ENCODE data around the gene RAB13.

The RAB13 gene

DNA sequence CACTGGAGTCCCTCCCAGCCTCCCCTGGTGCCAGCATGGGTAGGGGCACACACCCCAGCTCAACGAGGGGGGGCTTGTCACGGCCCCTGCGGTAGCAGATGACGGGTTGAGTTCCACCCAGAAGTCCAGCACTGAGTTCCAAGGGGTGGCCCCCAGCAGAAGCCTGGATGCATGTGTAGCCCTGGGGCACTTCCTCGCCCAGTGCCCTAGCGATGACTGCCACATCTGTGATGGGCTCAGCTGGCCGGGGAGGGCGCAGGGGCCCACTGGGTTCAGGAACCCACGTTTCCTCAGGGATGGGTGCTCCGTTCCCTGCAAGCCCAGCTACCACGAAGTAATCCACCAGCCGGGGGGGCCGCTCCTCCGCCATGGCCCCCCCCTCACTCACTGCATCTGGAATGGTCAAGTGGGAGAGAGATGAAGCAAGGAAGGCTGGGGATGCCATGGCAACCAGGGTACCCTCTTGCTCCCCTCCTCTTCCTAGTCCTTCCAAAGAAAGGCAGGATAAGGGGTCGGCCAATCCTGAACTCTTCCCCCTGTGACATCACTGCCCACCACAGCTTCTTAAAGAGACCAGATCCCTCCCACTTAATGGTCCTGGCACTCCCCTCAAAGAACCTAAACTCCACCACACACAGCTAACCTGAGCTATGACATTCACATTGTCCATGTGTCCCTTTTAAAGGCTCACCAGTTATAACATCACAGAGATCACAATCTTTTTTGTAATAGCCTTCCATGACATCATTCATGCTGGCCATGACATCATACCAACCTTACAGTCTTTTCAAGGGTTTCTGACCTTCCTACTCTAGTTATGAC, 41.9 kb downstream of the RAB13 start:
- peaks cover 16% of the 10 kb centered on the region for H3K4me1 ChIP-seq (ENCODE audit: insufficient read depth, low read length)
- no peaks in the 10 kb centered on the region for H3K9me3 ChIP-seq (ENCODE audit: low read length)
- H3K4me3 ChIP-seq (ENCODE audit: low read length): no peak overlapping the region
- H2AFZ ChIP-seq (ENCODE audit: low read depth, low read length): no peak overlapping the region
- no peaks in the 10 kb centered on the region for H3K27me3 ChIP-seq (ENCODE audit: insufficient read depth, low read length)
- H3K36me3 ChIP-seq (ENCODE audit: insufficient read depth, low read length): peaks cover 64% of the 10 kb centered on the region

DNA sequence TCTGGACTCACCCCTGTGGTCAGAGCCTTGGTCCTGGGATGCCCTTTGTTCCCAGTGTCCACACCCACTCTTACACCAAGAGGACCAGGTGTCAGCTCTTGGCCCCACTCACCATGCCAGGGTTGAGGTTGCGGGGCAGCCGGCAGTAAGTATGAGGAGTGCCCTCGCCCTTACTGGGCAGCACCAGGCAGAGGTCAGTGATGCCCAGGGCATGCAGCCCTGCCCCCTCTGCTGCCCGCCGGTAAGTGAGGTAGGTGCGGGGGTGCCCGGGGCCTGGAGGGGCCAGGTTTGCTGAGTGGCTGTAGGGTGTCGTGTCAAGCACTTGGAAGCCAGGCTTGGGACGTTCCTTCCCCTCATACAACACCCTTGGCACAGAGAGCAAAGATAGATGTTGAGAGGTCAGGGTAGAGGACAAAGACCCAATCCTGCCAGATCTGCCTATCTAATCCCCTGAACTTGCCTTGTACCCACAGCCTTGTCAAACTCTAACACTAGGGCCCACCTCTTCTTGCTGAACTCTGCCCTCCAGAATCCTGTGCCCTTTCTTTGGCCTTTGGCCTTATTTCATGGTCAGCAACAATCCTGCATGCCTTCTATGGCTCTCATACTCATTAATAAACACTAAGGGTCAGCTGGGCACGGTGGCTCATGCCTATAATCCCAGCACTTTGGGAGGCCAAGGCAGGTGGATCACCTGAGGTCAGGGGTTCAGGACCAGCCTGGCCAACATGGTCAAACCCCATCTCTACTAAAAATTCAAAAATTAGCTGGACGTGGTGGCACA, 43.2 kb downstream of the RAB13 start:
- Histone ChIP-seq H3K27me3 (ENCODE audit: insufficient read depth, low read length) (no peaks in the 10 kb centered on the region), H3K4me3 (ENCODE audit: low read length) (no peak overlapping the region)

DNA sequence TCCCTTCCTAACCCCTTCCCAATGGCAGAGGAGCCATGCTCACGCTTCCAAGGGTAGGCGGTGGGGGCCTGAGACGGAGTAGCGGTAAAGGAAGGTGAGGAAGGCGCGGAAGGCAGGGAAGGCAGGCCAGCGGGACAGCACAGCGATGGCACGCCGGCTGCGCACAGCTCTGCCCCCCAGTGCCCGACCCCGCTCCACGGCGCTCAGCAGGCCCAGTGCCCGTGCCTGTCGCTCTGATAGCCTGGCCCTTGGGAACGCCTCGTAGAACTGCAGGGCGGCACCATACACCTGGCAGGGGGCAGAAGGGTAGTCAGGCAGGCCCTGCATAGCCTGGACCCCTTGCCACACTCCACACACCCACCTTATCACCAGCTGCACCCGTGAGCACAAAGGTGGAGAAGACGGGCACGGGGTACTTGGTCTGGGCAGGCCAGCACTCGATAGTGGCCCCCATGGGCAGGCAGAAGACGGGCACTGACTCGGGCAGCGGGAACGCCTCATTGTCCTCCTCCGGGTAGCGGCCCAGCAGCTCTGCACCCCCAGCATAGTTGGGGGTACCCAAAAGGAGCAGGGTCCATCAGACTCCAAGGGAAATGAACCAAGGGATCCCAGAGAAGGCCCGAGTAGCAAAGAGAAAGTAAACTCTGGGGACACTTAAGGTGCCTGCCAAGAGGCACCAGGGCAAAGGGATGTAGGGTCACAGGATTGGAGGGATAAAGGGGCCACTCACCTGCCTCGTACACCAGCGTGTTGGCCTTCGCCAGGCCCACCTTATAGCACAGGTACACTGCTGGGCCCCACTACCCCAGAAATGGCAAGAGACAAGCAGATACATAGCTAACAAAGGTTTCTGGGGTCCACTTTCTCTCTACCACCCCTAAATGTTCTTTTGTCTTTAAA, 44.1 kb downstream of the RAB13 start:
- Histone ChIP-seq H2AFZ (ENCODE audit: low read depth, low read length) (no peak overlapping the region), H3K4me3 (ENCODE audit: low read length) (no peak overlapping the region), H3K4me1 (ENCODE audit: insufficient read depth, low read length) (peaks cover 16% of the 10 kb centered on the region), H3K9me3 (ENCODE audit: low read length) (no peaks in the 10 kb centered on the region), H3K27me3 (ENCODE audit: insufficient read depth, low read length) (no peaks in the 10 kb centered on the region), H3K36me3 (ENCODE audit: insufficient read depth, low read length) (peaks cover 57% of the 10 kb centered on the region)

More for the DNA sequence above, 43.2 kb downstream of the RAB13 start:
- no peak overlapping the region for H2AFZ ChIP-seq (ENCODE audit: low read depth, low read length)
- no peaks in the 10 kb centered on the region for H3K9me3 ChIP-seq (ENCODE audit: low read length)
- peaks cover 16% of the 10 kb centered on the region for H3K4me1 ChIP-seq (ENCODE audit: insufficient read depth, low read length)
- peaks cover 55% of the 10 kb centered on the region for H3K36me3 ChIP-seq (ENCODE audit: insufficient read depth, low read length)

DNA sequence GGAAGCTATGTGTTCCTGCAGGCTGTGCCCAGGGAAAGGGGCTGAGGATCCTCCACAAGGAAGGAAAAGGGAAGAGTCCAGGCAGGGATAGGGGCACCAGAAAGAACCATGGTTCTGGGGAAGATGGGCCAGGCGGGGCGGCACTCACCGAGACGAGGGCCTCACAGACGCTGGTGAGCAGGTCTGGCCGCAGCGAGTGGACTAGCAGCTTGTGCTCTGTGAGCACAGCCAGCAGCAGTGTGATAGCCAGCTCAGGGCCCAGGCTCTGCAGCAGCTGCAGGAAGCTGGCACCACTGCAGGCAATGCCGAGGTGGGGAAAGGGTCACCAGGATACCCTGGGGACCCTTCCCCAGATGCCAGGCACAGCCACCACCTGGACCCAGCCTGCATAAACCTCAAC, 45.4 kb downstream of the RAB13 start:
- Histone ChIP-seq H3K4me1 (ENCODE audit: insufficient read depth, low read length) (peaks cover 11% of the 10 kb centered on the region), H3K4me3 (ENCODE audit: low read length) (no peak overlapping the region), H2AFZ (ENCODE audit: low read depth, low read length) (no peak overlapping the region), H3K36me3 (ENCODE audit: insufficient read depth, low read length) (peaks cover 65% of the 10 kb centered on the region), H3K27me3 (ENCODE audit: insufficient read depth, low read length) (no peaks in the 10 kb centered on the region), H3K9me3 (ENCODE audit: low read length) (no peaks in the 10 kb centered on the region)

- H3K9me3 ChIP-seq (ENCODE audit: low read length): no peaks in the 10 kb centered on the region
- no peak overlapping the region for H3K4me3 ChIP-seq (ENCODE audit: low read length)
- no peaks in the 10 kb centered on the region for H3K27me3 ChIP-seq (ENCODE audit: insufficient read depth, low read length)
- H2AFZ ChIP-seq (ENCODE audit: low read depth, low read length): no peak overlapping the region
- no peaks in the 10 kb centered on the region for H3K4me1 ChIP-seq (ENCODE audit: insufficient read depth, low read length)
- peaks cover 73% of the 10 kb centered on the region for H3K36me3 ChIP-seq (ENCODE audit: insufficient read depth, low read length)
Measured at GRCh38 chr1:153939476-153939875, 46.7 kb downstream of the RAB13 start.

- no peaks in the 10 kb centered on the region for H3K9me3 ChIP-seq (ENCODE audit: low read length)
- H3K27me3 ChIP-seq (ENCODE audit: insufficient read depth, low read length): no peaks in the 10 kb centered on the region
- H3K36me3 ChIP-seq (ENCODE audit: insufficient read depth, low read length): peaks cover 76% of the 10 kb centered on the region
- no peaks in the 10 kb centered on the region for H3K4me1 ChIP-seq (ENCODE audit: insufficient read depth, low read length)
- no peak overlapping the region for H2AFZ ChIP-seq (ENCODE audit: low read depth, low read length)
- no peak overlapping the region for H3K4me3 ChIP-seq (ENCODE audit: low read length)
Measured at GRCh38 chr1:153938996-153939395, 47.1 kb downstream of the RAB13 start.

DNA sequence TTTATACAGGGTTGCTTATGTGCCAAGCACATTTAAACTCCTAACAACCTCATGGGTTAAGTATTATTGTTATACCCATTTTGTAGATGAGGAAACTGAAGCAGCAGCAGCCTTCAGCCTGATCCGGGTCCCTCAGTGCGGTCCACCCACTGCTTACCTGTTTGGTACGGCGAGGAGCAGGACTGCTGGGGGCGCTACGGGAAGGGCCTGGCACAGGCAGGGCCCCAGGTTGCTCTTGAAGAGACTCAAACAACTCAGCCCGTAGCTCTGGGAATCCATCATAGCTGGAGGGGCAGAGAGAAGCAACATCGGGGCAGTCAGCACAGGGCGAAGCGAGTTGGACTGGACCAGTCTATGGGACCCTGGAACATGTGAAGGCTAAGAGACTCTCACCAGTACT, 48.8 kb downstream of the RAB13 start:
- Histone ChIP-seq H3K36me3 (ENCODE audit: insufficient read depth, low read length) (peaks cover 81% of the 10 kb centered on the region), H3K27me3 (ENCODE audit: insufficient read depth, low read length) (no peaks in the 10 kb centered on the region), H3K4me1 (ENCODE audit: insufficient read depth, low read length) (no peaks in the 10 kb centered on the region), H3K9me3 (ENCODE audit: low read length) (no peaks in the 10 kb centered on the region), H3K4me3 (ENCODE audit: low read length) (no peak overlapping the region), H2AFZ (ENCODE audit: low read depth, low read length) (no peak overlapping the region)

DNA sequence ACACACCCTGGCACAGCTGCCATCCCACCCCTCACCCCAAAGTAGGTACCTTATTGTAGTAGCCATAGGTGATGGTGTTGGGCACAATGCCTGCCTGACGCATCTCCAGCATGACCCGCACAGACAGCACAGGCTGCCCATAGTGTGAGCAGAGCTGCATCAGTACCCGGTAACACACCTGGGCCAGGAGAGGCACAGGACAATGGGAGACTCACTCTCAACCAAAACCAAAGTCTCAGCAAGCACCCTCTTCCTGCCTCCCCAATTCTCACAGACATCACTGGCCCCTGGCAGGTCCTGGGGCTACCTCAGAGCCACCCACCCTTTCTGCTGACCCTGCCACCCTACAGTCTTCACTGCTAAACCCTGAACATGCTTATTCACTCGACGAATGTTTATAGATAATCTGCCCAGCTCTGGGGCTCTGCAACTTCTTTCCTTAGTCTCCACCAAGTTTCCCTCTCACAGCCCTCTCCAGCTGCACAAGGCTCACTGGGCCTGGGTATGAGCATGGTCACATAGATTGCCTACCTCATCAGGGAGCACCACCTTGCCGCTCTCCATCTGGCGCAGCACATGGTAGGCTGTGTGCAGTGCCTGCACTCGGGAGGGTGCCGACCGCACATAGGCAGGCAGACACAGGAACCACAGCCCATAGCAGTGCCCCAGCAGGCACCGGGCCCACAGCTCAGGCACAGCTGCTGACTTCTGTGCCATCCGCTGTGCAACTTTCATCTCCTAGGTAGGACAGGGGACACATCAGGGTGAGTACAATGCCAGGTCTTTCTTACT, 49.9 kb downstream of the RAB13 start:
- H3K4me1 ChIP-seq (ENCODE audit: insufficient read depth, low read length): no peaks in the 10 kb centered on the region
- H3K27me3 ChIP-seq (ENCODE audit: insufficient read depth, low read length): no peaks in the 10 kb centered on the region
- H3K9me3 ChIP-seq (ENCODE audit: low read length): no peaks in the 10 kb centered on the region
- H2AFZ ChIP-seq (ENCODE audit: low read depth, low read length): no peak overlapping the region
- H3K36me3 ChIP-seq (ENCODE audit: insufficient read depth, low read length): peaks cover 78% of the 10 kb centered on the region
- no peak overlapping the region for H3K4me3 ChIP-seq (ENCODE audit: low read length)

DNA sequence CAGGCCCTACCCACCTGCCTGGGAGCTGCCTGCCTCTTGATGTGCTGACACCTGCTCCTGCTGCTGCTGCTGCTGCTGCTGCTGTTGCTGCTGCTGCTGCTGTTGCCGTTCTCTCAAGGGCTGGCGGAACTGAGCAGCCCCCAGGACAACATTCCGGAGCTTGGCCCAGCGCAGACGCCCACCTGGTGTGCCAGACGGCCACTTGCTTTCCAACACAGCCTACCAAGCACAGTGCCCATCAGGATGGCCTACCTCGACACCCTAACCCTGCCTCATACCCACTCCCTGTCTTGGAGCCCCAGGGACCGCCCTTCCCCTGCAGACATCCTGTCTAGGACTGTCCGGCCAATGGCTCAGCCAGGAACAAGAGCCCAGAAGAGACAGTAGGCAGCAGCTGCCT, 51.4 kb downstream of the RAB13 start:
- peaks cover 72% of the 10 kb centered on the region for H3K36me3 ChIP-seq (ENCODE audit: insufficient read depth, low read length)
- H3K4me1 ChIP-seq (ENCODE audit: insufficient read depth, low read length): no peaks in the 10 kb centered on the region
- H3K9me3 ChIP-seq (ENCODE audit: low read length): no peaks in the 10 kb centered on the region
- H2AFZ ChIP-seq (ENCODE audit: low read depth, low read length): no peak overlapping the region
- H3K27me3 ChIP-seq (ENCODE audit: insufficient read depth, low read length): no peaks in the 10 kb centered on the region
- H3K4me3 ChIP-seq (ENCODE audit: low read length): no peak overlapping the region

DNA sequence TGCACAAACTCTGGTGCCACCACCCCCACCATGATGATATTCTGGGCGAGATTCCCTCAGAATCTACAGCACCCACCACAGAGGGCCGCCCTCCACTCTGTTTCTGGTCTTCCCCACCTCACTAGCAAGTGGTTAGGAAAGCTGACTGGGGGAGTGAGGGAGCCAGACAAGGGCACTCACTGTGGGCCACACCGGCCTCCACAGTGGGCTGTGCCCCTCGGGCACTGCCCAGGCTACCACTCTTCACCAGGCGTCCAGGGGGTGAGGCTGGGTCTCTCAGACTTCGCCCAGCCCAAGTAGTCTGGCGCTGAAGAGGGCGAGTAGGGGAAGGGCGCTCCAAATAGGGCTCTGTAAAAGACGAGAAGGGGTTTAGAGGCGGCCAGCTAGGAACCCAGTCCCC, 52.2 kb downstream of the RAB13 start:
- no peak overlapping the region for H2AFZ ChIP-seq (ENCODE audit: low read depth, low read length)
- H3K9me3 ChIP-seq (ENCODE audit: low read length): no peaks in the 10 kb centered on the region
- H3K36me3 ChIP-seq (ENCODE audit: insufficient read depth, low read length): peaks cover 71% of the 10 kb centered on the region

GRCh38 chr1:153933430-153933829, 52.7 kb downstream of the RAB13 start:
- peaks cover 1% of the 10 kb centered on the region for H3K4me1 ChIP-seq (ENCODE audit: insufficient read depth, low read length)
- H3K27me3 ChIP-seq (ENCODE audit: insufficient read depth, low read length): no peaks in the 10 kb centered on the region
- no peak overlapping the region for H3K4me3 ChIP-seq (ENCODE audit: low read length)
- H2AFZ ChIP-seq (ENCODE audit: low read depth, low read length): no peak overlapping the region
- no peaks in the 10 kb centered on the region for H3K9me3 ChIP-seq (ENCODE audit: low read length)
- peaks cover 69% of the 10 kb centered on the region for H3K36me3 ChIP-seq (ENCODE audit: insufficient read depth, low read length)

More for the DNA sequence above, 52.2 kb downstream of the RAB13 start:
- Histone ChIP-seq H3K4me1 (ENCODE audit: insufficient read depth, low read length) (no peaks in the 10 kb centered on the region), H3K27me3 (ENCODE audit: insufficient read depth, low read length) (no peaks in the 10 kb centered on the region), H3K4me3 (ENCODE audit: low read length) (no peak overlapping the region)
